Right renal cortex interstitium (tissue), 3 donors: ENCODE measurements around the gene PRKD3. TPM values are rescaled to one million over a fixed set of nuclear protein-coding genes. Genes with fewer than 3 reads are reported as not detected.
A peak's percentile ranks its signal among the peaks of the same experiment; 100 is the strongest.

Source experiments
- DNase-seq, 3 donors: peaks; one replicate each; pipeline ENCODE4 v3.0.0-alpha.2; 2013; ENCODE audit warnings: low read depth in 3 of 3, low spot score in 2 of 3
- polyA plus RNA-seq, 3 donors: library from polyadenylated mRNA; unstranded; fragments of 120-200 nt; gene quantifications; one replicate each; pipeline ENCODE4 v1.2.1, GENCODE V29; 2013; ENCODE audit not compliant: insufficient read length in 3 of 3

The PRKD3 gene
- polyA plus RNA-seq, 3 donors = 49.5 to 53.1 (median 52.2) TPM

GRCh38 chr2:37343537-37344434 lies 19.2 kb upstream of the PRKD3 start:
- no peak for DNase-seq

- DNase-seq = no peak
Observed at GRCh38 chr2:37342591-37343220, 18.1 kb upstream of the PRKD3 start.

- no peak for DNase-seq
Observed at GRCh38 chr2:37340637-37341036, 16.0 kb upstream of the PRKD3 start.

DNA sequence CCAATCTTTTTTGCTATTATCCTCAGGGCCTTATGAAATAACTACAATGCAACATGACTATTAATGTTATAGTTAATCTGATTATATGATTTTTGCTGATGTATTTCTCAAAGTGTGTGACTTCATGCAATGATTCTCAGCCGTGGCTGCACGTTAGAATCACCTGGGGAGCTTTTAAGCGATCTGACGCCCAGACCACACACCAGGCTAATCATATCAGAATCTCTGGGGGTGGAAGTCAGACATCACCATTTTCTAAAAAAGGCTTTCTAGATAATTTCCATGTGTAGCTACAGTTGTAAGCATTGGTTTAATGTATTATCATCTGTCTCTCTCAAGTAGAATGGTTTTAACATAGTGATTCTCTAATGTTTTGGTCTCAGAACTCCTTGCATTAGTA lies 14.3 kb upstream of the PRKD3 start:
- DNase-seq = no peak

- DNase-seq = no peak
Observed at GRCh38 chr2:37337620-37338280, 13.1 kb upstream of the PRKD3 start.

- DNase-seq = no peak
Observed at GRCh38 chr2:37335604-37336003, 11.0 kb upstream of the PRKD3 start.

DNA sequence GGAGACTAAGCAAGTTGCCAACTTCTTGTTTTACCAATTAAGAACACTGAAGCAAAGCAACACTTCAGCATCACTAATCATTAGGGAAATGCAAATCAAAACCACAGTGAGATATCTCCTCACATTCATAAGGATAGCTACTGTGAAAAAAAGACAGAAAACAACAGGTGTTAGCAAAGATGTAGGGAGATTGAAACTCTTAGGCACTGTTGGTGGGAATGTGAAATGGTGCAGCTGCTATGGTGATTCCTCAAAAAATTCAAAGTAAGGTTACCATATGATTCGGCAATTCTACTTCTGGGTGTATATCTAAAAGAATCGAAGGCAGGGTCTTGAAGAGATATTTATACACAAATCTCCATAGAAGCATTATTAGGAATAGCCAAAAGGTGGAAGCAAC lies 8.6 kb upstream of the PRKD3 start:
- no peak for DNase-seq

DNA sequence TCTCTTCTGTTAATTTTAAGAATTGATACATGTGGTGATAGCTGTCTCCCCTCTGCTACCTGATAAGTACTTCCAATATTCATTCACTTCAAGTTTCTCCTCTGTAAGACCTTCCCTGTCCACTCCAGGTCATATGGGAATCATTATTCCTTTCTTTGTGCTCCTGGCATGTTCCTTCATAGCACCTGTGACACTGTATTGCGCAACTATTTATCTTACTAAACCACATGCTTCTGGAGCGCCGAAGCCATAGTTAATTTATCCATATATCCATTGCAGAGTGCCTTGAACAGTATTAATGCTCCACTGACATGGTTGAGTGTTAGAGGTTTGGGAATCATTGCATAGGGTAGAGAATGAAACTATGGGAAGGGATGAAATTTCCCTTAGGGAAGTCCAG lies 7.9 kb upstream of the PRKD3 start:
- no peak for DNase-seq

- DNase-seq = no peak
Observed at GRCh38 chr2:37330681-37331080, 6.0 kb upstream of the PRKD3 start.

GRCh38 chr2:37326866-37327634 lies 2.4 kb upstream of the PRKD3 start:
- DNase-seq = no peak

- DNase-seq = no peak
Observed at GRCh38 chr2:37326285-37326684, 1.7 kb upstream of the PRKD3 start.

GRCh38 chr2:37325625-37326071 lies 1.0 kb upstream of the PRKD3 start:
- DNase-seq = no peak

DNA sequence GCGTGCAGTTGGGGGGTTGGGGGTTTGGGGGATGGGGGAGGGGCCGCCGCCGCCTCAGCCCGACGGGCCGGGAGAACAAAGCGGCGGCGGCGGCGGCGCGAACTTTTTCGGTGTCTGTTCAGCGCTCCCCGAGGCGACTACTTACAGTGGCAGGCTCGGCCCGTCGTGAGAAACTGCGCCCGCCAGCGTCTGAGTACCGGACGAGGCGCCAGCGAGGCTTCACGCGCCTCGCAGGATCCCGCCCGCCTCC lies 172 bp downstream of the PRKD3 start:
- peak in 1 of 3 donors; percentile 58 for DNase-seq

DNA sequence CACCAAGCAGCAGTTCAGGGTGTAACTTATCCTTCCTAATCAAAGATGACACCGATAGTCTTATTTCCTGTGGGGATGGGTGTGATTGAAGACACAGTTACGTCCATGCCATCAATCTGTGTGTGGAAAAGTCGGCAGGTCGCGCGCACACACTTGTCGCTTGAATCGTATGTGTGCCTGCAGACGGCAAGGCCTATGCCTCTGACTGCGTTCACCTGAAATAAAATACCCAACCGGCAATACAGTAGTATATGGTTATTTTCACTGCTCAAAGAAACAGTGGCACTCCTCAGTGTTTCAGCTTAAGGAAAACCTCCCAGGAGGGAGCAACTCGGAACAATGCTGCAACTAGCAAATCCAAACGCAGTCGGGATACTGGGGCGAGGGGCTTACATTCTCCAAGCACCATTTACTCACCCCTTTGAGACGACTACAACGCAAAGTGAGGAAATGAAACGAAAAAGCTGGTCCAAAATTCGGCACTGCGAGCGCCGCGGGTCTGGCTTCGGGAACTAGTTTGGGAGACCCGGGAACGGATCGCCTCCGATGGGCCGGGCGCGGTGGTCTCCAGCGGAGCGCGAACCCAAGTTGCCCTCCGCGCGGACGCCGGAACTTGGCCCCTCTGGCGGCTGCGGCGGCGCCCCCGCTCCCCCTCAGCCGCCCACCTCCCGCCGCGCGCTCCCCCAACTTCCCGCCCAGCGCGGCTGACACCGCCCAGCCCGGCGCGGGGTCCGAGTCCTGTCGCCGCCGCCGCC lies 675 bp downstream of the PRKD3 start:
- peak; percentile 48 to 63 (median 50) for DNase-seq

- no peak for DNase-seq
Observed at GRCh38 chr2:37323176-37323780, 1.4 kb downstream of the PRKD3 start.

DNA sequence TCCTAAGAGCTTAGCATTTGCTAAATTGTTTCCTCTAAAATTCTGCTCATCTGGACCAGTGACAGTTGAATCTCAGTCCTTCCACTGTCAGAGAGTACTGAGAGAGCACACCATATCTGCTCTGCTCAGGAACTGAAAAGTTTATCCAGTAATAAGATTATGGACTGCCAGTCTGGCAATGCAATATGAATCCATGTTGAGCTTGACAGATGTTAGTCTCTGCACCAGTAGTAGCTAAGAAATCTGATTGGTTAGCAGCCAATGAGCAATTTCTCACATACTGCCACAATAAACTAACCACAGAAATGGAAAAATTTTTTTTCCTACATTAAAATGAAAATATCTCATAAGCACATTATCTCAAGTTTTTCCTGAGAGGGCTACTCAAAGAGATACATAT lies 2.3 kb downstream of the PRKD3 start:
- no peak for DNase-seq

DNA sequence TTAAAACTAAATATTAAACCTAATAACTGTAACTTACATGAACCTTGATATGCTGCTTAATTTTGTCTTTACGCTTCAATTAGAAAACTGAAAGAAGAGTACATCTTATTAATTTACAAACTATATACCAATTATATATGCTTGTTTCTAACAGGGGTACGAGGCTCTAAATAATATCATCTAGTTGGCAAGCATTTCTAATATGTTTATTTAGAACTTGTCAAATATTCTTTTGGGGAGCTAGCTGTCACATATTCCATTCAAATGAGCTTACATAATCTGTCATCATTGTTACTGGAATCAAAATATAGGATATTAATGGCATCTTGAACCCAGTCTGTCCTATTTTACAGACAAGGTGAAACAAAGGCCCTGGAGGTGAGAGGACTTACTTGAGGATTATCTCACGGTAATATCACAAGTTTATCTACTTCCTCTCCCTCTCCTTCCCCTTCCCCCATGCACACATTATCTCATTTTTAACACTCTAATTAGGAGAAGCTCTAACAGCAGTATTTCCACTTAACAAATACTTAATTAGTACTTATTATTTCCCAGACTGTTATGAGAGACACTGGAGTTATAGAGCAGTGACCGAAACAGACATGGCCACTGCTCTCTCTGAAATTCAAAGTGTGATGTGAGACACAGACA lies 3.5 kb downstream of the PRKD3 start:
- no peak for DNase-seq

DNA sequence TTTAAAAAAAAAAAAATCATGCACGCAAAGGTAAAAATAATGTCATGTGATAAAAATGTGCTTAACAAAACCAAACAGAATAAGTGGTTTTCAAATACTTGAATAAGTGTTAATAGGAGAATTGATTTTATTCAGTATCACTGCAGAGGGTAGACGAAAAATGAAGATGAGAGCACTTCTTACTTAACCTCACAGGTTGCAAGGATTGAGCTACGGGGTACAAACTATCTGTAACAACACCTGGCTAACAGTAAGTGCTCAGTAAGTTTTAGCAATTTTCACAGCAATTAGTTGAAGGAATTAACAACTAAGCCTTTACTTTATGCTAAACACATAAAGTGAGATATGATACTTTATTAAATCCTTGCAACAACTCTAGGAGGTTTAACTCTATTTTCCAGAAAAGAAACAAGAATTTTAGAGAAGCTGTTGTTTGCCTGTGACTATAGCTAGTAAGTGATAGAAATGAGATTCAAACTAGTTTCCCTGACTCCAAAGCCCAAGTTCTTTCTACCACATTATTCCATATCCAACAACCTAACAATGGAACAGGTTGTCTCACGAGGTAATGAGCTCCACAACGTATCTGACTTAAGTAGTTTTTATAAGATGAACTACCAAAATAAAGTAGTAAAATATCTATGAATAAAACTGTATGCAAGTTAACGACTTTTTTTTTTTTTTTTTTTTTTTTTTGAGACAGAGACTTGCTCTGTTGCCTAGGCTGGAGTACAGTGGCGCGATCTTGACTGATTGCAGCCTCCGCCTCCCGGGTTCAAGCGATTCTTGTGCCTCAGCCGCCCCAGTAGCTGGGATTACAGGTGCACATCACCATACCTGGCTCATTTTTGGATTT lies 4.7 kb downstream of the PRKD3 start:
- no peak for DNase-seq

- no peak for DNase-seq
Observed at GRCh38 chr2:37318401-37318800, 6.2 kb downstream of the PRKD3 start.
